HepG2 (cell line): Measurements from ENCODE around the gene GRIP1. TPM values are rescaled to one million over a fixed set of nuclear protein-coding genes. Genes with fewer than 3 reads are reported as not detected.

Source experiments
- ATAC-seq: fragments of 200-7000 bp; cut with Tn5 transposase; 3 replicates; pipeline ENCODE4 v1.9.1; 2020; ENCODE audit warnings: mild to moderate bottlenecking, moderate library complexity
- BruUV-seq: library from RNA; stranded (reverse); fragments of 400-500 nt; replicated peaks from 2 replicates; lab custom pipeline; 2021; lab: Mats Ljungman, UMichigan
- CTCF ChIA-PET: fragments of 300-600 bp; formaldehyde crosslinking; extraction: SDS; loops from one replicate; lab custom pipeline; 2021; ENCODE audit warnings: low total read pairs, inconsistent platforms, low intra/inter-chr PET ratio; lab: Yijun Ruan, JAX
- POLR2A ChIA-PET: fragments of 350-600 bp; sonication (Branson Sonifier 250); formaldehyde crosslinking; loops from one replicate; lab custom pipeline; 2020; ENCODE audit warnings: antibody characterized with exemption, inconsistent platforms; lab: Yijun Ruan, JAX
- DNase-seq: peaks from one replicate; pipeline ENCODE4 v3.0.0-alpha.2; 2015; ENCODE audit warnings: low spot score
- FAIRE-seq: peaks from 3 replicates; lab custom pipeline; 2011; peaks lifted over from hg19 to GRCh38; lab: Jason Lieb, UNC
- H2AFZ ChIP-seq: one replicate; pipeline ENCODE4 v1.6.1; 2011; ENCODE audit warnings: low read length, inconsistent platforms
- H3K27ac ChIP-seq: fragments of 300-600 bp; 3 replicates; pipeline ENCODE4 v1.8.0; 2011; ENCODE audit warnings: mixed run types, mild to moderate bottlenecking, mixed read lengths, low read length, inconsistent platforms; ENCODE audit not compliant: insufficient read depth; ENCODE audit errors: extremely low read length
- H3K27me3 ChIP-seq, 2 experiments: fragments of 200-600 bp in 1 of 2; 2 replicates in 1 of 2; 3 replicates in 1 of 2; pipeline versions ENCODE4 v1.6.0 to v1.8.0; 2011; ENCODE audit warnings: low read length in 2 of 2, mild to moderate bottlenecking in 2 of 2, moderate library complexity in 2 of 2, inconsistent platforms in 1 of 2; ENCODE audit not compliant: insufficient read depth in 2 of 2, control insufficient read depth in 1 of 2
- H3K36me3 ChIP-seq, 2 experiments: fragments of 200-600 bp in 1 of 2; replicated peaks in 1 of 2; 2 replicates in 1 of 2; 3 replicates in 1 of 2; pipeline versions ENCODE4 v1.5.1 to v1.8.0; 2011; ENCODE audit warnings: low read length in 2 of 2, inconsistent platforms in 1 of 2; ENCODE audit not compliant: insufficient read depth in 2 of 2, control insufficient read depth in 1 of 2
- H3K4me1 ChIP-seq: 2 replicates; pipeline ENCODE4 v1.5.1; 2012; ENCODE audit warnings: low read length, inconsistent platforms; ENCODE audit not compliant: insufficient read depth
- H3K4me2 ChIP-seq: 2 replicates; pipeline ENCODE4 v1.6.0; 2011; ENCODE audit warnings: low read depth, low read length, inconsistent platforms
- H3K4me3 ChIP-seq, 3 experiments: fragments of 200-600 bp in 1 of 3; sonication (generic), shearing (Covaris generic) in 1 of 3; replicated peaks in 1 of 3; 2 replicates each; pipeline ENCODE4 v1.5.1; 2011 to 2016; ENCODE audit warnings: low read length in 3 of 3, inconsistent platforms in 2 of 3, low read depth in 2 of 3, mild to moderate bottlenecking in 2 of 3, control low read depth in 1 of 3, mixed read lengths in 1 of 3; ENCODE audit not compliant: insufficient read depth in 1 of 3
- H3K79me2 ChIP-seq: one replicate; pipeline ENCODE4 v1.6.1; 2011; ENCODE audit warnings: low read length, inconsistent platforms; ENCODE audit not compliant: insufficient read depth
- H3K9ac ChIP-seq: 2 replicates; pipeline ENCODE4 v1.6.0; 2011; ENCODE audit warnings: mild to moderate bottlenecking, low read depth, low read length, inconsistent platforms; ENCODE audit not compliant: insufficient read depth
- H3K9me3 ChIP-seq: 2 replicates; pipeline ENCODE4 v1.5.1; 2012; ENCODE audit warnings: mild to moderate bottlenecking, low read length
- H4K20me1 ChIP-seq: 2 replicates; pipeline ENCODE4 v1.6.0; 2011; ENCODE audit warnings: inconsistent platforms, mild to moderate bottlenecking, low read length, moderate library complexity; ENCODE audit not compliant: insufficient read depth
- HNRNPUL1 ChIP-seq: fragments of 200-400 bp; formaldehyde crosslinking; IDR thresholded peaks from 2 replicates; pipeline ENCODE4 v1.6.1; 2017; ENCODE audit warnings: low read depth, mild to moderate bottlenecking, low read length, moderate library complexity
- NR2F1 ChIP-seq, 2 experiments: fragments of 450-650 bp in 1 of 2; formaldehyde crosslinking in 1 of 2; IDR thresholded peaks; 2 replicates each; pipeline versions ENCODE4 v1.5.0 to v1.6.1; 2016 to 2020; ENCODE audit warnings: mild to moderate bottlenecking in 1 of 2, missing compliant biosample characterization in 1 of 2, missing genetic modification reagents in 1 of 2, moderate library complexity in 1 of 2
- PHF20 ChIP-seq: sonication (generic); formaldehyde crosslinking; IDR thresholded peaks from 2 replicates; pipeline ENCODE4 v1.5.0; 2020; ENCODE audit warnings: mild to moderate bottlenecking, missing genetic modification reagents
- SCMH1 ChIP-seq: sonication (generic); formaldehyde crosslinking; IDR thresholded peaks from 2 replicates; pipeline ENCODE4 v1.9.0; 2021; ENCODE audit warnings: missing genetic modification reagents, mild to moderate bottlenecking, borderline replicate concordance
- XRCC5 ChIP-seq: fragments of 200-400 bp; formaldehyde crosslinking; optimal IDR thresholded peaks from 2 replicates; pipeline ENCODE3; 2017; ENCODE audit warnings: mild to moderate bottlenecking, low read length
- ZNF124 ChIP-seq: sonication (generic); formaldehyde crosslinking; IDR thresholded peaks from 2 replicates; pipeline ENCODE4 v1.4.0; 2020; ENCODE audit warnings: missing genetic modification reagents
- ZNF292 ChIP-seq: sonication (generic); formaldehyde crosslinking; IDR thresholded peaks from 2 replicates; pipeline ENCODE4 v1.8.1; 2022; ENCODE audit warnings: mild to moderate bottlenecking, low read depth, missing genetic modification reagents, borderline replicate concordance
- ZNF747 ChIP-seq: sonication (generic); formaldehyde crosslinking; IDR thresholded peaks from 2 replicates; pipeline ENCODE4 v1.8.1; 2023; ENCODE audit warnings: missing genetic modification reagents, mild to moderate bottlenecking, borderline replicate concordance
- WGBS: methylation state at CpG from one replicate; pipeline ENCODE4 v1.1.6; 2017; ENCODE audit warnings: low lambda C conversion rate; 5-methylcytosine and 5-hydroxymethylcytosine counted together
- in situ Hi-C: cut with HindIII; loops from 2 replicates; pipeline ENCODE4 v1.10.0; 2017; ENCODE audit warnings: low pct_unique_long_range_greater_than_20kb; ENCODE audit not compliant: extremely low pct_ligation_motif_present
- intact Hi-C: fragments of 100-400 bp; cut with micrococcal nuclease; formaldehyde crosslinking; loops from one replicate; pipeline ENCODE4 v1.10.0; 2022; ENCODE audit not compliant: unreplicated experiment
- polyA plus RNA-seq, 8 experiments: library from polyadenylated mRNA; depleted of rRNA in 3 of 8; stranded (reverse) in 7 of 8; unstranded in 1 of 8; fragments of >200 nt; fragmentation: Illumina TruSeq in 4 of 8; extraction: Trizol in 4 of 8; gene quantifications; 2 replicates each; pipeline versions ENCODE4 v1.2.1 to v1.2.3, GENCODE V29; 2011 to 2016; ENCODE audit warnings: low read depth in 4 of 8, missing spikeins in 1 of 8, mixed read lengths in 1 of 8; ENCODE audit not compliant: insufficient read depth in 1 of 8
- total RNA-seq, 5 experiments: library from RNA; depleted of rRNA; stranded (reverse); fragments of >200 nt; fragmentation: Illumina TruSeq; extraction: Trizol; gene quantifications; 2 replicates each; pipeline ENCODE4 v1.2.3, GENCODE V29; 2016; ENCODE audit warnings: low read depth in 1 of 5
- TF ChIP-seq, protein P1 (sequence below): IDR thresholded peaks from 2 replicates; pipeline ENCODE4 v1.6.1; 2016; ENCODE audit warnings: low read depth
- TF ChIP-seq, protein P2 (sequence below): sonication (generic); formaldehyde crosslinking; IDR thresholded peaks from 2 replicates; pipeline ENCODE4 v1.4.0; 2020; ENCODE audit warnings: low read depth, missing genetic modification reagents
- TF ChIP-seq, protein P3 (sequence below): sonication (generic); formaldehyde crosslinking; conservative IDR thresholded peaks from 2 replicates; pipeline ENCODE4 v1.5.0; 2020; ENCODE audit warnings: missing genetic modification reagents
- TF ChIP-seq, protein P4 (sequence below): sonication (generic); formaldehyde crosslinking; IDR thresholded peaks from 2 replicates; pipeline ENCODE4 v1.5.0; 2020; ENCODE audit warnings: mild to moderate bottlenecking, missing genetic modification reagents, moderate library complexity

The GRIP1 gene
- total and polyA plus RNA-seq, 2 of the 13 experiments (the other 11 are each of a cell fraction or from before 2014, with no cell fraction given): not detected

DNA sequence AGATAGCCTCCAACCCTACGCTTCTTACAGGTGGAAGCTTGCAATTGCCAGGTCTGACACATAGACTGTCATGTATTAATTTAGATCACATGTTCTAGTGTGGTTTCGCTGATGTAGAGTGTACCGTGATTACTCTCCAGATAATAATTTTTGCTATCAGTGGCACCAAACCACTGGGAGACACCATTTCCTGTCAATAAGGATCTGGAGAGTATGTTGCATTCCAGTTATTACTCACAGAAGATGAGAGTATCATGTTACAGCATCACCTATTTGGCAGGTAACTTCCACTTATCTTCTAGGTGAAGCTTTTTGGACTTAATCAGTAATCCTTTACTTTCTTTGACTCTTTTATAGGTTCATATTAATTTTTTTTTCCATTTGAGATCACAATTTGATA lies 229.3 kb downstream of the GRIP1 start:
- H3K27me3 ChIP-seq: no peaks in the 10 kb centered on the region; a peak in 2 of 5 replicates

DNA sequence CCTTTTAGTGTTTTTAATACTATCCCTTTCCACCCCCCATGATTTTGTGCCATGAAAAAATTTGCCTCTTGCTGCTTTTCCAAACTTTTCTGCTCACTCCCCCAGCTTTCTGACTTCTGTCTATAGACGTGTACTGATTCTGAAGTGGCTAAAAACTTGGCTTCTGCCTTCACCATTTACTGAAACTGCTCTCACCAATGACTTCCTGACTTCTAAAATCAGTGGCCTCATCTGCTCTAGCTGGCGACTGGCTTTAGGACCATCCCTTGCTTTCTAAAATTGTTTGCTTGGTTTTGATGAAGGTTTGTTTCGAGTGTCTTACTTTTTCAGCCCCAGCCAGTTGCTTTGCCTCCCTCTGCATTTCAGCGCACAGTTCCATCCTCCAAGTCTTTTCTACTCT lies 231.2 kb downstream of the GRIP1 start:
- POLR2A ChIA-PET: no interaction called here
- in situ Hi-C loops: no loop called here
- TF ChIP-seq, protein P1, sequence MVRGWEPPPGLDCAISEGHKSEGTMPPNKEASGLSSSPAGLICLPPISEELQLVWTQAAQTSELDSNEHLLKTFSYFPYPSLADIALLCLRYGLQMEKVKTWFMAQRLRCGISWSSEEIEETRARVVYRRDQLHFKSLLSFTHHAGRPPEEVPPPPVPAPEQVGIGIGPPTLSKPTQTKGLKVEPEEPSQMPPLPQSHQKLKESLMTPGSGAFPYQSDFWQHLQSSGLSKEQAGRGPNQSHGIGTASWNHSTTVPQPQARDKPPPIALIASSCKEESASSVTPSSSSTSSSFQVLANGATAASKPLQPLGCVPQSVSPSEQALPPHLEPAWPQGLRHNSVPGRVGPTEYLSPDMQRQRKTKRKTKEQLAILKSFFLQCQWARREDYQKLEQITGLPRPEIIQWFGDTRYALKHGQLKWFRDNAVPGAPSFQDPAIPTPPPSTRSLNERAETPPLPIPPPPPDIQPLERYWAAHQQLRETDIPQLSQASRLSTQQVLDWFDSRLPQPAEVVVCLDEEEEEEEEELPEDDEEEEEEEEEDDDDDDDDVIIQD: no peak
- TF ChIP-seq PHF20 (CRISPR knock-in tag) (no peak), ZNF747 (no peak), HNRNPUL1 (no peak), XRCC5 (no peak)
- TF ChIP-seq, protein P2, sequence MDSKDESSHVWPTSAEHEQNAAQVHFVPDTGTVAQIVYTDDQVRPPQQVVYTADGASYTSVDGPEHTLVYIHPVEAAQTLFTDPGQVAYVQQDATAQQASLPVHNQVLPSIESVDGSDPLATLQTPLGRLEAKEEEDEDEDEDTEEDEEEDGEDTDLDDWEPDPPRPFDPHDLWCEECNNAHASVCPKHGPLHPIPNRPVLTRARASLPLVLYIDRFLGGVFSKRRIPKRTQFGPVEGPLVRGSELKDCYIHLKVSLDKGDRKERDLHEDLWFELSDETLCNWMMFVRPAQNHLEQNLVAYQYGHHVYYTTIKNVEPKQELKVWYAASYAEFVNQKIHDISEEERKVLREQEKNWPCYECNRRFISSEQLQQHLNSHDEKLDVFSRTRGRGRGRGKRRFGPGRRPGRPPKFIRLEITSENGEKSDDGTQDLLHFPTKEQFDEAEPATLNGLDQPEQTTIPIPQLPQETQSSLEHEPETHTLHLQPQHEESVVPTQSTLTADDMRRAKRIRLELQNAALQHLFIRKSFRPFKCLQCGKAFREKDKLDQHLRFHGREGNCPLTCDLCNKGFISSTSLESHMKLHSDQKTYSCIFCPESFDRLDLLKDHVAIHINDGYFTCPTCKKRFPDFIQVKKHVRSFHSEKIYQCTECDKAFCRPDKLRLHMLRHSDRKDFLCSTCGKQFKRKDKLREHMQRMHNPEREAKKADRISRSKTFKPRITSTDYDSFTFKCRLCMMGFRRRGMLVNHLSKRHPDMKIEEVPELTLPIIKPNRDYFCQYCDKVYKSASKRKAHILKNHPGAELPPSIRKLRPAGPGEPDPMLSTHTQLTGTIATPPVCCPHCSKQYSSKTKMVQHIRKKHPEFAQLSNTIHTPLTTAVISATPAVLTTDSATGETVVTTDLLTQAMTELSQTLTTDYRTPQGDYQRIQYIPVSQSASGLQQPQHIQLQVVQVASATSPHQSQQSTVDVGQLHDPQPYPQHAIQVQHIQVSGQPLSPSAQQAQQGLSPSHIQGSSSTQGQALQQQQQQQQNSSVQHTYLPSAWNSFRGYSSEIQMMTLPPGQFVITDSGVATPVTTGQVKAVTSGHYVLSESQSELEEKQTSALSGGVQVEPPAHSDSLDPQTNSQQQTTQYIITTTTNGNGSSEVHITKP (CRISPR knock-in tag): no peak
- TF ChIP-seq, protein P3, sequence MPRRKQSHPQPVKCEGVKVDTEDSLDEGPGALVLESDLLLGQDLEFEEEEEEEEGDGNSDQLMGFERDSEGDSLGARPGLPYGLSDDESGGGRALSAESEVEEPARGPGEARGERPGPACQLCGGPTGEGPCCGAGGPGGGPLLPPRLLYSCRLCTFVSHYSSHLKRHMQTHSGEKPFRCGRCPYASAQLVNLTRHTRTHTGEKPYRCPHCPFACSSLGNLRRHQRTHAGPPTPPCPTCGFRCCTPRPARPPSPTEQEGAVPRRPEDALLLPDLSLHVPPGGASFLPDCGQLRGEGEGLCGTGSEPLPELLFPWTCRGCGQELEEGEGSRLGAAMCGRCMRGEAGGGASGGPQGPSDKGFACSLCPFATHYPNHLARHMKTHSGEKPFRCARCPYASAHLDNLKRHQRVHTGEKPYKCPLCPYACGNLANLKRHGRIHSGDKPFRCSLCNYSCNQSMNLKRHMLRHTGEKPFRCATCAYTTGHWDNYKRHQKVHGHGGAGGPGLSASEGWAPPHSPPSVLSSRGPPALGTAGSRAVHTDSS (CRISPR knock-in tag): no peak
- TF ChIP-seq, protein P4, sequence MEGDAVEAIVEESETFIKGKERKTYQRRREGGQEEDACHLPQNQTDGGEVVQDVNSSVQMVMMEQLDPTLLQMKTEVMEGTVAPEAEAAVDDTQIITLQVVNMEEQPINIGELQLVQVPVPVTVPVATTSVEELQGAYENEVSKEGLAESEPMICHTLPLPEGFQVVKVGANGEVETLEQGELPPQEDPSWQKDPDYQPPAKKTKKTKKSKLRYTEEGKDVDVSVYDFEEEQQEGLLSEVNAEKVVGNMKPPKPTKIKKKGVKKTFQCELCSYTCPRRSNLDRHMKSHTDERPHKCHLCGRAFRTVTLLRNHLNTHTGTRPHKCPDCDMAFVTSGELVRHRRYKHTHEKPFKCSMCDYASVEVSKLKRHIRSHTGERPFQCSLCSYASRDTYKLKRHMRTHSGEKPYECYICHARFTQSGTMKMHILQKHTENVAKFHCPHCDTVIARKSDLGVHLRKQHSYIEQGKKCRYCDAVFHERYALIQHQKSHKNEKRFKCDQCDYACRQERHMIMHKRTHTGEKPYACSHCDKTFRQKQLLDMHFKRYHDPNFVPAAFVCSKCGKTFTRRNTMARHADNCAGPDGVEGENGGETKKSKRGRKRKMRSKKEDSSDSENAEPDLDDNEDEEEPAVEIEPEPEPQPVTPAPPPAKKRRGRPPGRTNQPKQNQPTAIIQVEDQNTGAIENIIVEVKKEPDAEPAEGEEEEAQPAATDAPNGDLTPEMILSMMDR (CRISPR knock-in tag): no peak

More for the DNA sequence above, 229.3 kb downstream of the GRIP1 start:
- Histone ChIP-seq H3K79me2 (no peaks in the 10 kb centered on the region), H4K20me1 (no peaks in the 10 kb centered on the region), H3K27ac (no peak overlapping the region), H3K4me1 (no peaks in the 10 kb centered on the region), H3K36me3 (no peaks in the 10 kb centered on the region), H3K9ac (no peak overlapping the region), H3K4me3 (no peak overlapping the region), H3K9me3 (no peaks in the 10 kb centered on the region), H2AFZ (no peak overlapping the region), H3K4me2 (no peak overlapping the region)
- in situ Hi-C loops (no loop called here), intact Hi-C loops (no loop called here)
- ChIA-PET POLR2A (no interaction called here), CTCF (no interaction called here)
- FAIRE-seq: no peak
- no peak for TF ChIP-seq SCMH1 (CRISPR knock-in tag)
- TF ChIP-seq NR2F1 (CRISPR knock-in tag; IDR thresholded peaks at IDR 0.05): no peak
- no peak for TF ChIP-seq ZNF124 (CRISPR knock-in tag)
- no peak for TF ChIP-seq ZNF292 (CRISPR knock-in tag)
- WGBS: 2% methylated on average over 3 of the region's 3 CpGs
- no TSS peak for BruUV-seq
- no peak for DNase-seq
- no peak for ATAC-seq

More for the DNA sequence above, 231.2 kb downstream of the GRIP1 start:
- ATAC-seq (no peak), FAIRE-seq (no peak), DNase-seq (no peak)
- no peak overlapping the region for H3K27ac ChIP-seq
- no peak overlapping the region for H2AFZ ChIP-seq
- no peak overlapping the region for H3K4me2 ChIP-seq
- no peaks in the 10 kb centered on the region for H3K79me2 ChIP-seq
- no peaks in the 10 kb centered on the region for H4K20me1 ChIP-seq
- CTCF ChIA-PET: no interaction called here
- H3K36me3 ChIP-seq: no peaks in the 10 kb centered on the region
- no peak overlapping the region for H3K4me3 ChIP-seq
- intact Hi-C loops: no loop called here
- no TSS peak for BruUV-seq
- WGBS: 3% methylated on average over 4 of the region's 4 CpGs
- no peaks in the 10 kb centered on the region for H3K9me3 ChIP-seq
- no peak overlapping the region for H3K9ac ChIP-seq
- H3K4me1 ChIP-seq: no peaks in the 10 kb centered on the region
- H3K27me3 ChIP-seq: no peaks in the 10 kb centered on the region; a peak in 2 of 5 replicates
